GM23248 (cell line): ENCODE measurements around the gene KAT2A. TPM values are rescaled to one million over a fixed set of nuclear protein-coding genes. Genes with fewer than 3 reads are reported as not detected.

Source experiments
- DNase-seq: peaks from one replicate; pipeline ENCODE4 v3.0.0-alpha.2; 2015
- H2AFZ ChIP-seq: fragments of 200-600 bp; sonication (generic); 2 replicates; pipeline ENCODE4 v1.6.1; 2016; ENCODE audit warnings: antibody characterized with exemption
- H3F3A ChIP-seq: fragments of 200-600 bp; sonication (generic); 2 replicates; pipeline ENCODE4 v1.6.1; 2016; ENCODE audit warnings: mild to moderate bottlenecking, antibody characterized with exemption, mixed run types; ENCODE audit not compliant: insufficient read depth
- H3K27ac ChIP-seq: fragments of 200-600 bp; sonication (generic); 2 replicates; pipeline ENCODE4 v1.5.1; 2016; ENCODE audit warnings: mild to moderate bottlenecking
- H3K27me3 ChIP-seq: fragments of 200-600 bp; sonication (generic); replicated peaks from 2 replicates; pipeline ENCODE4 v1.6.1; 2016; ENCODE audit warnings: mild to moderate bottlenecking; ENCODE audit not compliant: insufficient read depth
- H3K36me3 ChIP-seq: fragments of 200-600 bp; sonication (generic); 2 replicates; pipeline ENCODE4 v1.6.1; 2016; ENCODE audit warnings: low read depth, mild to moderate bottlenecking
- H3K4me1 ChIP-seq: fragments of 200-600 bp; sonication (generic); 2 replicates; pipeline ENCODE4 v1.6.1; 2016; ENCODE audit warnings: mild to moderate bottlenecking; ENCODE audit not compliant: insufficient read depth
- H3K4me2 ChIP-seq: fragments of 200-600 bp; sonication (generic); one replicate; pipeline ENCODE4 v1.6.1; 2016; ENCODE audit warnings: mild to moderate bottlenecking; ENCODE audit not compliant: unreplicated experiment
- H3K4me3 ChIP-seq: fragments of 200-600 bp; sonication (generic); 2 replicates; pipeline ENCODE4 v1.5.1; 2016; ENCODE audit warnings: mild to moderate bottlenecking
- H3K79me2 ChIP-seq: fragments of 200-600 bp; sonication (generic); 2 replicates; pipeline ENCODE4 v1.6.1; 2016; ENCODE audit warnings: mild to moderate bottlenecking; ENCODE audit not compliant: insufficient read depth
- H3K9ac ChIP-seq: fragments of 200-600 bp; sonication (generic); 2 replicates; pipeline ENCODE4 v1.6.1; 2016; ENCODE audit warnings: mild to moderate bottlenecking
- H3K9me2 ChIP-seq: fragments of 200-600 bp; sonication (generic); 2 replicates; pipeline ENCODE4 v1.6.1; 2016; ENCODE audit warnings: mixed run types, mild to moderate bottlenecking, moderate library complexity; ENCODE audit not compliant: insufficient read depth
- H3K9me3 ChIP-seq: fragments of 200-600 bp; sonication (generic); one replicate; pipeline ENCODE4 v1.6.1; 2017; ENCODE audit warnings: low read depth
- H4K20me1 ChIP-seq: fragments of 200-600 bp; sonication (generic); 2 replicates; pipeline ENCODE4 v1.6.0; 2016; ENCODE audit not compliant: insufficient read depth
- EZH2 ChIP-seq: fragments of 200-600 bp; sonication (generic); IDR thresholded peaks from 2 replicates; pipeline ENCODE4 v1.6.1; 2018; ENCODE audit warnings: antibody characterized with exemption, mild to moderate bottlenecking; ENCODE audit not compliant: insufficient read depth, poor library complexity, severe bottlenecking
- EZH2phosphoT487 ChIP-seq: fragments of 200-600 bp; sonication (generic); IDR thresholded peaks from 2 replicates; pipeline ENCODE4 v1.6.1; 2018; ENCODE audit warnings: antibody characterized with exemption, moderate library complexity, mild to moderate bottlenecking, low read depth; ENCODE audit not compliant: insufficient read depth
- WGBS, 2 experiments: methylation state at CpG; one replicate each; pipeline ENCODE4 v1.1.6; 2015 to 2017; ENCODE audit warnings: low lambda C conversion rate in 2 of 2, low coverage in 1 of 2; ENCODE audit errors: missing lambda C conversion rate in 2 of 2; 5-methylcytosine and 5-hydroxymethylcytosine counted together
- in situ Hi-C: fragments of 300-500 bp; cut with MboI; formaldehyde crosslinking; loops from 2 replicates; pipeline ENCODE4 v1.15.0; 2020
- polyA plus RNA-seq: library from polyadenylated mRNA; unstranded; fragments of >200 nt; fragmentation: Nextera tagmentation; extraction: Ambion mirVana; gene quantifications from 2 replicates; pipeline ENCODE4 v1.2.1, GENCODE V29; 2016
- total RNA-seq: library from RNA; depleted of rRNA; stranded (reverse); fragments of >200 nt; shearing (Covaris generic); gene quantifications from 2 replicates; pipeline ENCODE4 v1.2.3, GENCODE V29; 2014

The KAT2A gene
- total and polyA plus RNA-seq, 2 experiments from 2014 or later, result 7.2 to 13.9 TPM

- in situ Hi-C loops, result no loop called here
- peaks cover 24% of the 10 kb centered on the region; the same call in 1 of the 2 replicates for H3K36me3 ChIP-seq
- no peaks in the 10 kb centered on the region for H3K9me3 ChIP-seq
- peaks cover 10% of the 10 kb centered on the region for H3K79me2 ChIP-seq
- H3K9me2 ChIP-seq, result no peaks in the 10 kb centered on the region
- no peak overlapping the region for H2AFZ ChIP-seq
- 85 to 91% methylated on average over 3 of the region's 3 CpGs for WGBS, 2 experiments
- TF ChIP-seq EZH2 (no peak), EZH2phosphoT487 (no peak)
- no peak for DNase-seq
- H3K9ac ChIP-seq, result no peak overlapping the region
- no peaks in the 10 kb centered on the region for H4K20me1 ChIP-seq
- no peak overlapping the region for H3K27ac ChIP-seq
- peaks cover 10% of the 10 kb centered on the region for H3F3A ChIP-seq
- no peak overlapping the region for H3K4me2 ChIP-seq
- H3K4me1 ChIP-seq, result no peaks in the 10 kb centered on the region
- no peaks in the 10 kb centered on the region for H3K27me3 ChIP-seq
- H3K4me3 ChIP-seq, result no peak overlapping the region
Observed at GRCh38 chr17:42124256-42124655, 3.1 kb upstream of the KAT2A start.

- H3K36me3 ChIP-seq, result peaks cover 17% of the 10 kb centered on the region; the same call in 1 of the 2 replicates
- H3K4me1 ChIP-seq, result no peaks in the 10 kb centered on the region
- H3K4me2 ChIP-seq, result no peak within 1 kb of the TSS
- H3K9me2 ChIP-seq, result no peaks in the 10 kb centered on the region
- no peak for TF ChIP-seq EZH2phosphoT487
- DNase-seq, result no peak
- in situ Hi-C loops, result no loop called here
- no peaks in the 10 kb centered on the region for H4K20me1 ChIP-seq
- peaks cover 10% of the 10 kb centered on the region for H3F3A ChIP-seq
- H3K79me2 ChIP-seq, result no peaks in the 10 kb centered on the region
- H3K9me3 ChIP-seq, result no peaks in the 10 kb centered on the region
- no peak within 1 kb of the TSS for H3K9ac ChIP-seq
- H3K27me3 ChIP-seq, result no peaks in the 10 kb centered on the region
- WGBS, 2 experiments, result 63 to 65% methylated on average over 55 to 61 of the region's 61 CpGs
- no peak within 1 kb of the TSS for H3K27ac ChIP-seq
- no peak within 1 kb of the TSS for H3K4me3 ChIP-seq
- H2AFZ ChIP-seq, result no peak within 1 kb of the TSS
Observed at GRCh38 chr17:42122371-42123303, 1.5 kb upstream of the KAT2A start, which contains the start of gene HSPB9. Gene HSPB9 (plus strand): TSS chr17:42122804. CDS start chr17:42122851, 47 bp downstream.

GRCh38 chr17:42120161-42120769 is 902 bp downstream of the KAT2A start:
- TF ChIP-seq EZH2, result no peak
- no peak for TF ChIP-seq EZH2phosphoT487
- no peak overlapping the region for H3K27ac ChIP-seq
- H3K9ac ChIP-seq, result peak overlapping the region; percentile 83
- H3K9me3 ChIP-seq, result no peaks in the 10 kb centered on the region
- H3K9me2 ChIP-seq, result no peaks in the 10 kb centered on the region
- H2AFZ ChIP-seq, result peak overlapping the region; percentile 72; the same call in 1 of the 2 replicates
- DNase-seq, result peak; percentile 24
- in situ Hi-C loops, result no loop called here
- H3K4me2 ChIP-seq, result peak overlapping the region; percentile 68
- H3K27me3 ChIP-seq, result no peaks in the 10 kb centered on the region
- H3K36me3 ChIP-seq, result no peaks in the 10 kb centered on the region
- 34 to 37% methylated on average over 4 to 7 of the region's 7 CpGs for WGBS, 2 experiments
- peak overlapping the region; percentile 81 for H3K4me3 ChIP-seq
- H3K79me2 ChIP-seq, result no peaks in the 10 kb centered on the region
- 0 out of 2 replicates have a peak, but pooled peaks cover 5% of the 10 kb centered on the region for H3F3A ChIP-seq
- H3K4me1 ChIP-seq, result no peaks in the 10 kb centered on the region
- H4K20me1 ChIP-seq, result no peaks in the 10 kb centered on the region

- Histone ChIP-seq H2AFZ (no peak overlapping the region), H3F3A (0 out of 2 replicates have a peak, but pooled peaks cover 5% of the 10 kb centered on the region), H3K4me2 (no peak overlapping the region), H3K9me2 (no peaks in the 10 kb centered on the region), H3K27me3 (no peaks in the 10 kb centered on the region), H4K20me1 (no peaks in the 10 kb centered on the region), H3K79me2 (no peaks in the 10 kb centered on the region), H3K4me3 (no peak overlapping the region), H3K4me1 (no peaks in the 10 kb centered on the region), H3K9me3 (no peaks in the 10 kb centered on the region), H3K9ac (no peak overlapping the region), H3K36me3 (no peaks in the 10 kb centered on the region), H3K27ac (no peak overlapping the region)
- TF ChIP-seq EZH2phosphoT487, result no peak
- TF ChIP-seq EZH2, result no peak
- in situ Hi-C loops, result loop anchor here (10.0 kb wide), 1 partner anchor 154 kb away; the partner anchor contains the start of gene CNP
- 95% methylated on average over 18 of the region's 18 CpGs for whole genome bisulfite sequencing, 2 experiments
- no peak for DNase-seq
Observed at GRCh38 chr17:42119301-42119700, 1.9 kb downstream of the KAT2A start.
